NT2/D1 (cell line): Measurements from ENCODE around the gene IL13RA1.

Experiments used
- SUZ12 ChIP-seq: IDR thresholded peaks from 2 replicates; pipeline ENCODE4 v1.6.1; 2011; ENCODE audit not compliant: insufficient read length, insufficient read depth; ENCODE audit errors: extremely low read depth
- YY1 ChIP-seq: IDR thresholded peaks from 2 replicates; pipeline ENCODE4 v1.6.1; 2011; ENCODE audit not compliant: insufficient read length, insufficient read depth
- ZNF274 ChIP-seq: IDR thresholded peaks from 2 replicates; pipeline ENCODE4 v1.6.1; 2011; ENCODE audit warnings: mild to moderate bottlenecking, low read depth, low read length

DNA sequence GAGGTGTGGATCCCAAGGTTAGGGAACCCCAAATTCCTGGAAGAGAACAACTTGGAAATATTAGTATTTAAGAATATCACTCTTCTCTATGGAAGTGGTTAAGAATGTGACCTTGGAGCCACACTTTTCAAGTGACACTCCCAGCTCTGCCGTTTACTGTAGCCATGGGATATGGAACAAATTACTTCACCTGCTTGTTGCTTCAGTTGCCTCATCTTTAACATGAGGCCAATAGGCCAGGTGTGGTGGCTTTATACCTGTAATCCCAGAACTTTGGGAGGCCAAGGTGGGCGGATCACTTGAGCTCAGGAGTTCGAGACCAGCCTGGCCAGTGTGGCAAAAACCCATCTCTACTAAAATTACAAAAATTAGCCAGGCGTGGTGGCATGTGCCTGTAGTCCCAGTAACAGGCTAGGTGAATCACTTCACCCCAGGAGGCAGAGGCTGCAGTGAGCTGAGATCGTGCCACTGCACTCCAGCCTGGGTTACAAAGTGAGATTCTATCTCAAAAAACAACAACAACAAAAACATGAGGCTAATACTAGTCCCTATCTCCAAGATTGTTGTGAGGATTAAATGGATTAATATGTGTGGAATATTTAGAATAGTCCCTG is 13.0 kb downstream of the IL13RA1 start:
- TF ChIP-seq SUZ12, result no peak
- no peak for TF ChIP-seq YY1
- TF ChIP-seq ZNF274, result no peak
